ENCODE measurements around the gene ATP2B3.

ATP2B3 gene

DNA sequence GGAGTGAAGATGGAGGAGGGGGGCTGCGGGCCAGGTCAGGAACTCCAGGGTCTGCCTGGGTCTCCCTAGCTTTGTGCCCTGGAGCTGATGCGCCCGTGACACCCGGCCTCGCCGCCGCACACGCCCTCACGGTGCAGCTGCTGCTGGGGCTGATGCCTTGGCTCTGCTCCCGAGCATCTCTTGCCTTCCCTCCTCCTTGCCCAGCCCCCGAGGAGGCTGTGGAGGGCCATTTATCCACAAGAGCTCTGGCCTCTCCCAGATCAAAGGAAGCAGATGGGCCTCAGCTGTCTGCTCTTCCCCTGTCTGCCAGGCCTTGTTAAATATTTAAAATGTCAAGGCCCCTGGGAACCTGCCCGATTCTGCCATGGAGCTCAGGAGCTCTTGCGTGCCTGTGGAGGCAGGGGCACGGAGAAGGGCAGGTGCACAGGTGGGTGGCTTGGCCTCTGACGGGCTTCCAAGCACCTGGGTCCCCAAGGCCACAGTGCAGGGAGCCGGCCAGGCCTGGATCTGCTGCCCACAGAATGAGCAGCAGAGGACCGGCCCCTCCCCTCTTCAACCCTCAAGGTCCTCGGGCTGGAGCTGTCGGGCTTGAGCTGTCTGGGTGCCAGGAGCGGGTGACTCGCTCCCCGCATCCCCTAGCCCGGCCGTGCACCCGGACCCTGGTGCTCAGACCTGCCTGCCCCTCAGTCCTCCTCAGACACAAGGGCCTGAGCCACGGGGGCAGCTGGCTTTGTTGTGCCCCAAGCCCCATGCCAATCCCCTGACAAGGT lies 20.3 kb downstream of the ATP2B3 start:
- DNase-seq (ENCODE audit: low spot score) = no peak

DNA sequence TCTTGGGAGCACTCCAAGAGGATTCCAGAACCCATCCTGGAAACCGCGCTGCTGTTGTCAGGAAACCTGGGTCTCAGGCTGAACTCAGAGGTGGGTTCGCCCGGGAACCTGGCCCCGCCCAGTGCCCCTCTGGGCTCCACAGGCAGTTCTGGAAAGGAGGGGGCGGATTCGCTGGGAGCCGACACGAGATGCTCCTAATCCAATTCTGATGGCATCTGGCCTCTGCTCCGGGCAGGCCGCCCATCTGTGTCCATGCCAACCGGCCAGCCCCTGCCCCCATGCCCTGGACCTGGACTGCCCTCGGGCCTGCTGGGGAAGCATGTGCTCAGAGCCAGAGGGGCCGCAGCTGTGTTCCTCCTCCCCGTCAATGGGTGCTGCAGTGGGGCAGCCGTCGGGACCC lies 21.0 kb downstream of the ATP2B3 start:
- DNase-seq (ENCODE audit: low spot score) = no peak

DNA sequence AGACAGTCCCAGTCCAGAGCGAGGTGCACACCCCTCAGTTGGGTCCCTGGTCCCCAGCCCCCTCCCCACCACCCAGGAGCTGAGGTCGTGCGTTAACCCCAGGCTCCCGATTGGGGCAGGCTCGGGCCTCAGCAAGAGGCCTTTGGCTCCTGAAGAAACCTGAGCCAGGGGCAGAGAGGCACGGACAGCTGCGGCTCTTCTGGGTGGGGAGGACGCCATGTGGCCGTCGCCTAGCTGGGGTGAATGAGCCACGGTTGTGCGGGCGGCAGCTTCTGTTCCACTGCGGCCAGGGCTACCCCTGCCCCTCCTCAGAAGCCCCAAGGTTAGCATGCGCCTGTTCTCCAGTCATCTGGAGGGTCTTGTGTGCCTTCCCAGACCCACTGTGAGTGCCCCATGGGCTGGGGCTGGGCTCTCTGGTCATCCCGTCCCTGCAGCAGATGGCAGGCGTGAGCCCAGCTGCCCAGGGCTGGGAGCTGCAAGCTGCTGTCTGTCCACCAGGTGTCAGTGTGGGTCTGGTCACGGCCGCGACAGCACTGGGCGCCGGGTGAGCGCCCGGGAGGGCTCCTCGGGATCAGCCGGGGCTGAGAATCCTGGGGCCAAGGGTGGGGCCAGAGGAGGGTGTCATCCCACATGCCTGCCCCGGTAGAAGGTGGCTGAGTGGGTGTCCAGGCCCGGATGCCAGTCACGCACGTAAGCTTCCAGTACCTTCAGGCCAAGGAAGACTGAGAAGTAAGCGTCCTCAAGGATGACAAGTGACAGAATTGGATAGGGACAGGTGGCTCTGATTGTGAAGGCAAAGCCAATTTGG lies 21.9 kb downstream of the ATP2B3 start:
- peak; percentile 85 for DNase-seq (ENCODE audit: low spot score)

DNA sequence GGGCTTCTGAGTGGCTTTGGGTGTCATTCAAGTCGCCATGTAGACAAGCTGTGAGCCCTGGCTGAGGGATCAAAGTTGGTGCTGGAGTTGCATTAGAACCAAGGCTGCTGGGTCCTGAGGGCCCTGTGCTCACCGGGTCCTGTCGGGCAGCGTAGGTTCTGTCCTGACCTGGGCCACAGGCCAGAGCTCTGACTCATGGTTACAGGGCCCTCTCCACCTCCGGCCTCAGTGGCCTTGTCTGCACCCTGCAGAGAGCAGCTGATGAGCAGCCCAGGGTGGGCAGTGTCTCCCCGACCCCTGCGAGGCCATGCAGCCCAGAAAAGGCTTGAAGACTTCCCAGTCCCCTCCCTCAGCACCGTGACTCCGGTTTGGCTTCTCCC lies 22.5 kb downstream of the ATP2B3 start:
- no peak for DNase-seq (ENCODE audit: low spot score)

DNA sequence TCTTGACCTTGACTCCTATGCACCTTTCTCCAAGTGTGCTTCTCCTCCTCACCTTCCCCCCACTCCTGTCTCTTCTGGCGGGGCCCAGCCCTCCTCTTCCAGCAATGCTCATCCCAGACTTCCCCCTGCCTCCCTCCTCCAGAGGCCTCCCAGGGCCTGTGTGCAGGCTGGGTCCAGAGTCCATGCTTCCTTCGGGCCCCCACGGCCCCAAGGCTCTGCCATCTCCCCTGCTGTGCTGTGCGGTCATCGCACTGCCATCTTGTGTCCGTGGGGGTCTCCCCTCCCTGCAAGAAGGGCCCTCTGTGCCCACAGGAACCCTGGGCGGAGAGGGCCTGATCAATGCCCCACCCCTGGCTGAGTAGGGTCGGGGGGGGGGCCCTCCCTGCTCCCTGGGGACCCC lies 27.3 kb downstream of the ATP2B3 start:
- no peak for DNase-seq (ENCODE audit: low spot score)

DNA sequence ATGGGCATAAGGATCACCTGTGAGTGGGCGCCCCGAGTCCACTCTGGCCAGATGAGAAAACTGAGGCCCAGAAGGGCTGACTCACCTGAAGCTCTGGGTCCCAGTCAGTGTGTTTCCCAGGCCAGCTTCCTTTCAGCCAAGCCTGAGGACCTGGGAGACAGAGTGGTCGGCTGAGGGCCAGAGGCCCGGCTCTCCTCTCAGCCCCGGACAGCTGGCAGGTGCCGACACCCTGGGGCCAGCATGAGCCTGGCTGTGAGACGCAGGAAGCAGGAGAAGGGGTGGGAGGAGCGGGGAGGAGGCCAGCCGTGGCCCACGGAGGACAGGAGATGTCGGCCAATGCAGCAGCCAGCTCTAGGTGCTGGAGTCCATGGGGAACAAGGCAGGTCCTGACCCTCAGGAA lies 28.9 kb downstream of the ATP2B3 start:
- no peak for DNase-seq (ENCODE audit: low spot score)

DNA sequence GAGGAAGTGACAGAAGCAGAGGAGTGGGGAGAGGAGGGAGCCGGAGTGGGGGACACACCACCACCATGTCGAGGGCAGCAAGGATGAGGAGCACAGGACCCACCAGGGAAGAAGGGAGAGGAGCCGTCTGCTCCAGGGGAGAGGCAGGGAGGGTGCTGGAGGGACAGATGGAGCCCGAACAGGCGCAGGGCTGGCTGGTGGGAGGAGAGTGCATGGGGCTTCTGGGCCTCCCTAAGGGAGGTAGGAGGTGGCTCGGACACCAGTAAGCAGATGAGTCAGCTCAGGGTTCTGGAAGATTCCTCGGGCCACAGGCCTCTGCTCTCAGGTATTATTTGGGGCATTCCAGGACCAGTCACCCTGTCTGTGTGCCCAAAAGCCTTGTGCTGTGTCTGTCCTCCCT lies 29.8 kb downstream of the ATP2B3 start:
- DNase-seq (ENCODE audit: low spot score) = no peak

DNA sequence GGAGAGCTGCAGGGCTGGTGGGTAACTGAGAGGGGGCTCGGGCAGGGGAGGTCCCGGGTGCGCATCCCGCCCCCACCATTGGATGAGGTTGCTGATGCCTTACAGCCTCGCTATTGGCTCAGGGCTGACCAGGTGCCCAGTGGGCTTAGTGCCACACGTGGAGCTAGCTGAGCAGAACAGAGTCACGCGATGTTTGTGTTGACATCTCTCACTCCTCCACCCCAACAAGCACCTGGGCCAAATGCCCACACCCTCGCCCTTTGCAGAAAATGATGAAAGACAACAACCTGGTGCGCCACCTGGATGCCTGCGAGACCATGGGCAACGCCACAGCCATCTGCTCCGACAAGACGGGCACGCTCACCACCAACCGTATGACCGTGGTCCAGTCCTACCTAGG lies 31.8 kb downstream of the ATP2B3 start:
- DNase-seq (ENCODE audit: low spot score) = no peak

DNA sequence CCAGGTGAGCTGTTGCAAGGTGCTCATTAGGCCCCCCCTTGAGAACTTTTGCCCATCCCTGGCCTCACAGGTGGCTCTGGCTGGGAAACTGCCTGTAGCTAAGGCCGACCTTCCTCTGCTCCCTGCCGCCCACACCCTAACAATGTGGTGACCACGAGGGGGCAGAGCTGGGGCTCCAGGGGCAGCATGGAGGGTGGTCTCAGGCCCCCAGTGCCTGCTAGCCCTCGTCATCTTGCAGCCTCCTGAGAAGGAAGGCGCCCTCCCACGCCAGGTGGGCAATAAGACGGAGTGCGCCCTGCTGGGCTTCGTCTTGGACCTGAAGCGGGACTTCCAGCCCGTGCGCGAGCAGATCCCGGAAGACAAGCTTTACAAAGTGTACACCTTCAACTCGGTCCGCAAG lies 32.4 kb downstream of the ATP2B3 start:
- DNase-seq (ENCODE audit: low spot score) = no peak

DNA sequence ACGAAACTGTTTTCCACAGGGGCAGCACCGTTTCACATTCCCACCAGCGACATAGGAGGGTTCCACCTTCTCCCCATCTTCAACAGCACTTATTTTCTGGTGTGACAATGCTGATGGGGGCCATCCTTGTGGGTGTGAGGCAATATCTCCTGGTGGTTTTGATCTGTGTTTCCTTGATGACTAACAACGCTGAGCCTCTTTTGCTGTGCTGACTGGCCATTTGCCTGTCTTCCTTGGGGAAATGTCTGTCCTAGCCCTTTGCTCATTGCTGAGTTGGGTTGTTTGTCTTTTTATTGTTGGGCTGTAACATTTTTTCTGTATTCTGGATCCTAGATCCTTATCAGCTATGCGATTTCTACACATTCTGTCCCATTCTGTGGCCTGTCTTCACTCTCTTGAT lies 33.7 kb downstream of the ATP2B3 start:
- no peak for DNase-seq (ENCODE audit: low spot score)

DNA sequence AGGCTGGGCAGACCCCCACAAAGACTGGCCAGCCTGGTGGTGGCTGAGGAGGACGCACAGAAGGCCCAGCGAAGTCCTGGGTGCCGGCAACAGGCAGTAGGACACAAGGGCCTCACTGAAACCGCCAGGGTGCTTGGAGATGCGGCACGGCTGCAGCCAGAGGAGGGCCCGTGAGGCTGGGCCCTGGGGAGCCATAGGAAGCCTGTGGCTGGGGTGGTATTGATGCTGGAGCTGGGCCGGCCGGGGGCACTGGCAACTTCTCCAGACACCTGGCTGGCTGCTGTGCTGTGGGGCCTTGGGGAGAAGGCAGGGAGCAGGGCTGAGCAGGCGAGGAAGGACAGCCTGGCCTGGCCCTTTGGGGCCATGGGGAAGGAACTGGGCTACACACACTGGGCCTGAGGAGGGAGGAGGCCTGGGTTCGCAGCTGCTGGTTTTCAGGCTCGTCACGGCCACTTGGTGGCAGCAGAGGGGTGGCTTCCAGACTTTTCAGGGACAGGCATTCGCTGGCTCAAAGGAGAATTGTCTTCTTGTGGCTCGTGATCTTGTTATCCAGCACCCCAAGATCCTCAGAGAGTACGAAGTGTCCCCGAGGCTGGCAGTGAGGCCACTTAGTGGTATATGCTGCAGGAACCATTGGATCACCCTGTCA lies 37.2 kb downstream of the ATP2B3 start:
- peak; percentile 85 for DNase-seq (ENCODE audit: low spot score)

DNA sequence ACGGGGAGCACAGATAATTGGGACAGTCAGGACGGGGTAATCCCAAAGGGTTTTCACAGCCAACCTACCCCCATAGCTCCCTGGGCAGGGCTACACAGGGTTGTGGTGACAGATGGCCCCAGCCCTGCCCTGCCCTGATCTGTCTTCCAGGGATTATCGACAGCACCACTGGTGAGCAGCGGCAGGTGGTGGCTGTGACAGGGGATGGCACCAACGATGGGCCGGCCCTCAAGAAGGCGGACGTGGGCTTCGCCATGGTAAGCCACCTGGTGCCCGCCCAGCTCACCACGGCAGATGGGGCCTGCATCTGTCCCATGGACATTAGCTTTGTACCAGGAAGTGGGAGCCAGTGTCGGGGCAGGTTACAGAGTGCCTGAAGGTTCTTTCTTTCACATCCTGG lies 39.3 kb downstream of the ATP2B3 start:
- no peak for DNase-seq (ENCODE audit: low spot score)

DNA sequence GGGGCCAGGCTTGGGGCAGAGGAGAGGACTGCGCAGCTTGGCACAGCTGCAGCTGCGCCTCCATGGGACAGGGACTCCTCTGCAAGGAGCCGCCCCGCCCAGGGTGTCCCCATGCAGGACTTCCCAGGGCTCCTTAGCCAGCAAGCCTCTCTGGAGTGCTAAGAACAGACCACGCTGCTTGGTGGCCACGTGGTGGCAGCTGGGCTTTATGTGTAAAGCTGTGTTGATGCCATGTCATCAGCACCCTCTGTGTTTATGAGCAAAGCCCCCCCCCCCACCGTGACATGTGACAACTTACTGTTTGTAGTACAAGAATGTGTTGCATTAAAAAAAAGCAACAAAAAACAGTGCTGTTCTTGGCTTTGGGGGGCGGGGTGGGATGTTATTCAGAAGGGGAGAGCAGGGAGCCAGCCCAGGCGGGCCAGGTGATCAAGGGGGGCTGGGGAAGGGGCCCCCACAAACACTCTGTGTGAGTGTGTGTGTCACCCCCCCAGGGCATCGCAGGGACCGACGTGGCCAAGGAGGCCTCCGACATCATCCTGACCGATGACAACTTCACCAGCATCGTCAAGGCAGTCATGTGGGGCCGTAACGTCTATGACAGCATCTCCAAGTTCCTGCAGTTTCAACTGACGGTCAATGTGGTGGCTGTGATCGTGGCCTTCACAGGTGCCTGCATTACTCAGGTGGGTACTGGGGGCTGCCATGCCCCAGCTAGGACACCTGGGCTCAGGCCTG lies 40.3 kb downstream of the ATP2B3 start:
- no peak for DNase-seq (ENCODE audit: low spot score)

DNA sequence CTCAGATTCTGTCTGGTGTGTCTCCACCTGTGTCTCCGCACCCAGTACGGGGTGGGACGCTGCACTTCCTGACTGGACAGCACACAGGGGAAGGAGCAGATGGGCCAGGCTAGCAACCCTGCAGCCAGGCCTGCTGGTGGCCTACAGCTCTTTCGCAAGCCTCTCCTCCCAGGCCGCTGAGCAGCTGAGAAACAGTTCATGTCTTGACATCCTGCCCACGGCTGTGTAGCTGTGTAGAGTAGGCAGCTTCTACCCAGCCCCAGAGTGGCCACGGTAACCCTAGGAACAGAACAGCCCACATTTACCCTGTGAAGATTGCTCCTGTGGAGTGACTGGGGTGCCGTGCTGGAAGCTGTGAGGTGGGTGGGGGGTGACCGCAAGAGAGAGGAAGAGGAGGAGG lies 42.6 kb downstream of the ATP2B3 start:
- no peak for DNase-seq (ENCODE audit: low spot score)

DNA sequence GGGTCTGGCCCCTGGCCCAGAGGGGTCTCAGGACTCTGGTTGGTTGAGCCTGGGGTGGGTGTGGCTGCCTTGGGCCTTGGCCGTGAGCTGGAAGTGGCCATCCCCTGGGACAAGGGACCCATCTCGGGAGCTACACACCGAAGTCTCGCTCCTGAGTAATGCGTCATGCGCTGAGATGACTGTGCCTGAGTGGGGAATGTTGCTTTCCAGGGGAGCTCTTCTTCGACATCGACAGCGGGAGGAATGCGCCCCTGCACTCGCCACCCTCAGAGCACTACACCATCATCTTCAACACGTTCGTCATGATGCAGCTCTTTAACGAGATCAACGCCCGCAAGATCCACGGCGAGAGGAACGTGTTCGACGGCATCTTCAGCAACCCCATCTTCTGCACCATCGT lies 43.0 kb downstream of the ATP2B3 start:
- DNase-seq (ENCODE audit: low spot score) = no peak

DNA sequence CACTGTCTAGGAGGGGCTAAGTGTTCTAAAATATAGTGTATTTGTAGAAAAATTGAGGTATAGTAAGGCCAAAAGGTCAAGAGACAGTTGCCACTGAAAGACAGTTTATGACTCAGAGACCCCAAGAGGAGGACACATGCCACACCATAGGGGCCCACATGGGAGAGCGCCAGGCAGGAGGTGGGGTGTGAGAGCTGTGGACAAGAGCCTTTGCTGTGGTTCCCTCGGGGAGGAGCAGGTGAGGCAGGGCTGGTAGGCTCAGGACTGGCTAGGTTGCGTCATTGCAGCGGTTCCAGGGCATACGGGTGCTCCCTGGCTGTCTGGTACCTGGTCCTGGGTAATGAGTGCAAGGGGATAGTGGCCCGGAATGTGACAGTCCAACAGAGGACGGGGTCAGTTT lies 43.9 kb downstream of the ATP2B3 start:
- DNase-seq (ENCODE audit: low spot score) = no peak

DNA sequence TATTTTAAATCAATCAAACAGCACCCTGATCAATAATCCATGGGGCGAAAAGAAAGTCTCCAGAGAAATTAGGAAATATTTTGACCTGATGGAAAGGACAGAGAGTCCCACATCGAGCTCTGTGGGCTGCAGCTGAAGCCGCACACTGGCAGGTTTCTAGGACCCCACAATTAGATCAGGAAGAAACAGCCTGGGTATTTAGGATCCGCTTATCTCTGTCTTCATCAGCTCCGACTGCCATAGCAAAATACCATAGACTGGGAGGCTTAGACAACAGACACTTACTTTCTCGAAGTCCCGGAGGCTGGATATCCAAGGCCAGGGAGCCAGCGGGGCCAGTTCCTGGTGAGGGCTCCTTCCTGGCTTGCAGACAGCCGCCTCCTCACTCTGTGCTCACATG lies 45.1 kb downstream of the ATP2B3 start:
- no peak for DNase-seq (ENCODE audit: low spot score)

DNA sequence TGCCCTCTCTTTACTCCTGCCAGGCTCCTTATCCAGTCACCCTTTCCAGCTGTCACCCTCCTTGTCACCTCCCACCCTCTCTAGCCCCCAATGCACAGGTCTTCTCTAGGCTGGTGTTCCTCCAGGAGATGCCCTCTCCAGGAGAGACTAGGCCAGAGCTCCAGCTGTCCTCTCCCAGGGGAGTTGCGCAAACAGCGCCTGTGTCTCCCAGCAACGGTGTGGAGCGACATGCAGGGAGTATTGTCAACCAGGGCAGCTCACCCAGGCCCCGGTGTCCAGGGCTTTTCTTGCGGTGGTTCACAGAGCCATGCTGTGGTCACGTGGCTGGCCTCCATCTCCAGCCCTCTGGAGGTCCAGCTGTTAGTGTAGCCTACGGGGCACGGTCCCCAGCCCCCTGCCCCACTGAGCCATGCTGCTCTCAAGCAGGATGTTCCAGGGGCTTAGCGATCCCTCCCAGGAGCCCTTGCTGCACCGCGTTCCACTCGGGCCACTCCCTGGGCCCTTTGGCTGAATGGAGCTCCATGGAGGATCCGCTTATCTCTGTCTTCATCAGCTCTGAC lies 46.7 kb downstream of the ATP2B3 start:
- no peak for DNase-seq (ENCODE audit: low spot score)

DNA sequence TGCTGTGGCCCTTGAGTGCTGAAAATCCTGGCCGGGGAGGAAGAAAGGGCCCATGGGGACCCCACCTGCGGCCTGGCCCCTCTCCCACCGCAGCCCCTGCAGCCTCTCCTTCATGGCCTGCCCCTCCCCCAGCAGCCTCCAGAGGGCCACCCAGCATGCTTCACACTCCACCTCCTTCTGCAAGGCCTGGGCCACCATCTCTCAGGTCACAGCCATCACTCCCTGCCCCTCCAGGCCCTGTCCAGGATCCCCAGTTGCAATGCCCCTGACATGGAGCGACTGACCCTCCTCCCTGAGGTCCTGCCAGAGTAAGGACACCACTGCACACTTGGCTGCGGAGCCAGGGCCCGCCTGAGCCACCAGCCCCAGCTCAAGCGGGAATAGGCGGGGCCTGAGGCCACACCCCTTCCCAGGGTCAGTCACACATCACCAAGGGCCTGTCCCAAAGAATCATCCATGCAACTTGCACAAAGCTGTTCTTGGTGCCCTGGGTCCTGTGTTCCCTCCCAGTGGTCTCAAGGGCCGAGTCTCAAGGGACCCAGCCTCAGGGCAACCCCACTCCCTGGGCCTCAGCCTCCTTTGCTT lies 48.6 kb downstream of the ATP2B3 start:
- DNase-seq (ENCODE audit: low spot score) = no peak

DNA sequence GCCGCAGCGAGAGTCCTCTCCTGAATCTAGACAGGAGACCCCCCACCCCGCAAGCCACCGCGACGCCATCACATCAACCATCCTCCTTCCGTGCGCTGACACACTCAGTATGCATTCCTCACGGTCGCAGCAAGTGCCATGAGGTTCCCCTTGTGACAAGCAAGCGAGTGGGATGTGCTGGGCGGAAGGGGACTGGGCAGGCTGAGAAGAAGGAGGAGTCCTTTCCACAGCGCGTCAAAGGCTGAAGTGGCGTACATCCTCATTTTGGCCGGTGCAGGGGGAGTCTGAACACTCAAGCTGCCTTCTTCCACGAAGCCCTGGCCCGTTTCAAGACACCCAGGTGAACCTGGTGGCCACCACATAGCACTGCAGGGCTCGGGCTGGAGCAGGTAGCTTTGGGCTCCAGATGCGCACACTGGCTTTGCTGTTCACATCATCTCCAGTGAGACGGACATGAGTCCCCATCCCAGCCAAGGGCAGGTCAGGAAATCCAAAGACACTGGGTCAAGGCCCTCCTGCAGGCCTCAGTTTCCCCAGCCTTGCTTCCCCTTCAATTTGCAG lies 51.1 kb downstream of the ATP2B3 start:
- DNase-seq (ENCODE audit: low spot score) = no peak

DNA sequence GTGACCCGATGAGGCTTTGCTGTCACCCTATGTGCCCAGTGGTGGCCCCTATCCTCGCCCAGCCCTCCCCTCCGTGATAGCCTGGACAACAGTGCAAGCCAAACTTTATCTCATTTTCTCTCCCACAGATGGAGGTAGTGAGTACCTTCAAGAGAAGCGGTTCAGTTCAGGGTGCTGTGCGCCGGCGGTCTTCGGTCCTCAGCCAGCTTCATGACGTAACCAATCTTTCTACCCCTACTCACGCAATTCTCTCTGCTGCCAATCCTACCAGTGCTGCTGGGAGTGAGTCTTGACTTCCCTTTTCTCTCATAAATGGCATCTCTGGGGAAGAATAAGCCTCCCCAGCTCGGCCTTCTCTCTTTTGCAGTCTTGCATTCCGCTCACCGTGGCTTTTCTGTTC lies 52.0 kb downstream of the ATP2B3 start:
- DNase-seq (ENCODE audit: low spot score) = no peak

DNA sequence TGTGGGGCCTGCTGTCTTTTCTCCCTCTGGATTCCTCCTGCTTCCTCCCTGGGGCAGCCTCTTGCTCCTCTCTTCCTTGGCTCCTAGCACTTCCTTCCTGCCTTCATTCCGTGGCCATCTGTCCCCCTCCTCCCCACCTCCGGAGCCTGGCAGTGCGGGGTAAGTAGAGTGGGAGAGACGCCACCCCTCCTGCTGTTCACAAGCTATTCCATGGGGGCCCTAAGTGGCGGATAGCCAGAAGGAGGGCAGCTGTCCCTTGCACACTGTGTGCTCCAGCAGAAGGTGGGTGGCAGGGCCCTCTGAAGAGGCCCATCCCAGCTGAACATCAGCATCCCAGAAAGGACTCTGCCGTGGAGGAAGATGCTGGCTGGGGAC lies 54.1 kb downstream of the ATP2B3 start:
- no peak for DNase-seq (ENCODE audit: low spot score)

Data from AG08396 (cell line).